Raji (cell line): ENCODE results near the gene GOLPH3.

Source experiments
- POLR2A ChIP-seq: IDR thresholded peaks from 2 replicates; pipeline ENCODE4 v1.6.1; 2011; ENCODE audit warnings: low read depth, low read length, control low read depth; ENCODE audit not compliant: insufficient read depth

The GOLPH3 gene

DNA sequence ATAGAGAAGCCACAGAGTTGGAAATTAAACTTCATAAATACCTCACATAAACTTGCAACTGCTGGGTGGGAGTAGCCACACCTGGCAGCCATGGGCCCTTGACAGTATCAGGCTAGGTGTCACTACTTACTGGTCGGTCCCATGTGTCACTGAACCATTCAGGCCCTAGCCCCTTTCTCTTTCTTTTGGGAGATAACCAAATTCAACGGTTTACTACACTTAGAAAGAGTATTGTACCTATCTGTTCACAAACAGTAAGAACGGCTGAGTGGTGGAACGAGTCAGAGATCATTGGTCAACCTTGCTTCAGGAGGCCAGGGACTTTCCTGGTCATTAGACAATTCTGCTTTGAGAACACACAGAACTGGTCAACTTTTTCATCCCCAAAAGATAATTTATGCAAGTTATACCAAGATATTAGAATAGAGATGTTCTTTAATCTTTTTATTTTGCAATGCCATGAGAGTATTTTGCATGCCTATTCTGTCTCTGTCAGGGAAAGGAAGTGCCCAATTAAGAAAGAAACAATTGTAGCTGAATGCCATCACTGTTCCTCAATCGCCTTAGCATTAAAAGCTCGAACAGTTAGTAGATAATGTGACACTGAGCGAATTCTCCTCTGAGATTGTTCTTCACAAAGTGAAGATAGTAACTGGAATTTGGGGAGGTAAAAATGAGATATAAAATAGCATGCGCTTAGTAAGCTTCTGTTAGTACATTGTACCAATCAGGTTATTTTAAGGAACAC lies 50.9 kb downstream of the GOLPH3 start:
- TF ChIP-seq POLR2A: no peak

- no peak for TF ChIP-seq POLR2A
These were observed 57.4 kb downstream of the GOLPH3 start for GRCh38 chr5:32116574-32117313.

- no peak for TF ChIP-seq POLR2A
These were observed 58.1 kb downstream of the GOLPH3 start for GRCh38 chr5:32115985-32116384.

GRCh38 chr5:32110111-32110696 lies 63.9 kb downstream of the GOLPH3 start:
- TF ChIP-seq POLR2A: no peak

GRCh38 chr5:32109236-32109635 lies 64.9 kb downstream of the GOLPH3 start:
- no peak for TF ChIP-seq POLR2A

GRCh38 chr5:32108167-32108566 lies 66.0 kb downstream of the GOLPH3 start:
- no peak for TF ChIP-seq POLR2A

- TF ChIP-seq POLR2A: no peak
These were observed 66.8 kb downstream of the GOLPH3 start for GRCh38 chr5:32107291-32107690.

GRCh38 chr5:32103521-32103920 lies 70.6 kb downstream of the GOLPH3 start:
- TF ChIP-seq POLR2A: no peak

DNA sequence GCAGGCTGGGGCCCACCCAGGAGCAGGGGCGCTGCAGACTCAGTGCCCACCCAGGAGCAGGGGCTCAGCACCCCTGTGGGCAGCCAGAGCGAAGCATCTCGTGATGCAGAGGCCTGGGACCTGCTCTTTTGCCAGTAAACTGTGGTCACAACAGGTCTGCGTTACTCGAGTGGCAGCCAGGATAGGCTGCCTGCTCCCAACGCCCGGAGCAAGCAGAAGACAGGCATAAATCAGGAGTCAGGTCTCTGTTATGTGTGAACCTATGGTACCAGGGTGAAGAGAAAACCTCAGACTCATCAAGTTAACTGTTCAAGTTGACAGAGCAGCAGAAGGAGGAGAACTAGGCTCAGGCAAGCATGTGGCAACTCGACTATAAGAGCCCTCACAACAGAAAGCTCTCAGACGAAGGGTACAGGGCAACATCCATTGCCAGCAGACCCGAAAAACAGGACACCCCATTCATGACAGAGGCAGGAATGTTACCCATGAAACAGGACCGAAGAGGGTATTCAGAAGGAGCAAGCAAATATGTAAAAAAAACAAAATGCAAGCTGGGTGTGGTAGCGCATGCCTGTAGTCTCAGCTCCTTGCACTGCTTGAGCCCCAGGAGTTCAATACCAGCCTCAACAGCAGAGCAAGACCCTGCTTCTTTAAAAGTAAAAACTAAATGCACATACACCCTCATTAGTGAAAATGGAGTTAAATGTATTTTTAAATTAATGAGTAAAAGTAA lies 71.7 kb downstream of the GOLPH3 start:
- no peak for TF ChIP-seq POLR2A

DNA sequence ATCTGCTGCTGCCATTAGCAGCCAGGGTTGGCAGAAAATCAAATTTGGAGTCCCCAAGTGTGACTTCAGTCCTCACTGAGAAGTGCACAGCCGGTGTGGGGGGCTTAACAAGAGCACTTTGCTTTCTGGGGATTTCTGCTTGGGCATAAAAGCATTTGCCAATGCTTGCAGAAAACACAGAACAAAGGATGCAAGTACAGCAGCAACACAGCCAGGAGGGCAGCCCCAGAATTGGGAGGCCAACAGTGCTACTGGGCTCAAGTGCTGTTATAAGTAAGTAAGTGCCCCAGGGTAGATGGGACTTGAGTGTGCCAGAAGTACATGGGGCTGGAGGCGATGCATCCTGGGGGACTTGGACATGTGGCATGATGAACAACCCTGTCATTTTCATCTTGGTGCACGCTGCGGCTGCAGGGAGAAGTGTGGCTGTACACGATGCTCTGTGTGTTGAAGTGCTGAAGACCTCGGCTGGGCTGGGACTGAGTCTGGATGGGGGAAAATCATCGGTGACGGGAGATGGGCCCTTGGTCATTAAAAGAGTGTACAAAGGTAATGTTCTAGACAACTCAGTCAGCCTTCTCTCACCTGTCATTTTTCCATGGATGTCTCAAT lies 73.3 kb downstream of the GOLPH3 start:
- TF ChIP-seq POLR2A: no peak

DNA sequence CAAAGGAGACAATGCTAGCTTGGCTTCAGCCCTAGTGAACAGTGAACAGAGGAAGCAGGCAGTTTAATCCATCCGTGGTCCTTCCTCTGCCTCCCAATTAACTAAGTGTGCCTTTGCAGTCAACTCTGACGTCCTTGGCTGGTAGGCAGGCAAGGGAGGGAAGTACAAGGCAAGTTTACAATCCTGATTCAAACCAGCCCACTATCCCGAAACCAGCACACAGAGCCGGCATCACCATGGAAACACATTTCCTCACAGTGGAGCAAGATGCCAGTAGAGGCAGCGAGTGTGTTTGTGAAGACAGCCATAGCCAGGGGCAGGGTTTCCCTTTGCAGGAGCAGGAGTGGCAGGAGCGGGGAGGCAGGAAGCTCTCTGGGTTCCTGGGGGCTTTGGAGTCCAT lies 73.9 kb downstream of the GOLPH3 start:
- TF ChIP-seq POLR2A: no peak

DNA sequence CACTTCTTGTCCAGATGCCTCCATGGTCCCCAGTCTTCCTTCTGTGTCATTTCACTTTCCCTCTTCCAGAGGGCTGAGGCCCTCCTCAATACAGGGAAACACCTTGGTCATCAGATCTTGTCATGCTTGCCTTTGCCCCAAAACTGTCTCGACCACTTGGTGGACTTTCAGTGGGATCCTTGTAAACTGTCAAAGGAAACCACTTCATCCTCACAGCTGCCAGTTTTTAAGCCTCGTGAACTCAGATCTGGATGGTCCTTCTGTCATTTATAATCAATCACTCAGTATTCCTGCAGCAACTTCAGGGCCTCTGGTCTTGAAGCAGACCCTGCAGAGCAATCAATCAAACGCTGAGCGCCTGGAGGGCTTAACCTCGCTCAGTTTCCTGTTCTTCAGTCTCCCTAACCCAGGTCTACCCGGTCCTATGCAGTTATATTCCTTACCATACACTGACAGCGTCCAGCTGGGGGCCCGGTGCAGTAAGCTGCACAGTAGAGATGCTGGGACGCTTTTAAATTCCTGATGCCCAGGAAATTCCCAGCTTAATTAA lies 74.6 kb downstream of the GOLPH3 start:
- no peak for TF ChIP-seq POLR2A

DNA sequence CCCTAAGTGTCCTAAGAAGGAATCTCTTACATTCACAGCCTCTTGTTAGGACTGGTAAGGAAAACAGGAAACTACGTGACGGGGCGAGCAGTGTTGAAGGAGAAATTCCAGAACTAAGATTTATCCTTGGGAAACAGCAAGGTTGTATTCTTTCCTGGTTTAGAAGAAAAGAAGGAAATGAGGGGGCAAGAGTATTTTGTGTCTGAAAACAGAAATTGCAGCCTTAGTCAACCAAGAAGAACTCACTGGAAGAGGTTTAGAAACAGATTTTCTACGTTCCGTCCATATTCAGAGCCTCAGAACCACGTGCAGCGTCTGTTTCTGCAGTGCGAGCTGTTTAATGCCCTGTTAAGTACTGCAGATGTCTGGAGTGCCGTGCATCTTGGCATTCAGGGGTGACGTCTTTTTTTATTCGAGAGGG lies 75.2 kb downstream of the GOLPH3 start:
- no peak for TF ChIP-seq POLR2A

GRCh38 chr5:32098291-32098690 lies 75.8 kb downstream of the GOLPH3 start:
- TF ChIP-seq POLR2A: no peak
